HG03571 (cell line): ENCODE measurements around the gene WSB1.
"Not testable (repeated sequence)": the region's sequence is repeated elsewhere in the genome, so short reads cannot be mapped to it uniquely, and the experiment has no call there.

ENCODE experiments used
- ATAC-seq: cut with Tn5 transposase; IDR thresholded peaks from one replicate; pipeline ENCODE4 v1.9.1; 2021; ENCODE audit not compliant: unreplicated experiment

The WSB1 gene

DNA sequence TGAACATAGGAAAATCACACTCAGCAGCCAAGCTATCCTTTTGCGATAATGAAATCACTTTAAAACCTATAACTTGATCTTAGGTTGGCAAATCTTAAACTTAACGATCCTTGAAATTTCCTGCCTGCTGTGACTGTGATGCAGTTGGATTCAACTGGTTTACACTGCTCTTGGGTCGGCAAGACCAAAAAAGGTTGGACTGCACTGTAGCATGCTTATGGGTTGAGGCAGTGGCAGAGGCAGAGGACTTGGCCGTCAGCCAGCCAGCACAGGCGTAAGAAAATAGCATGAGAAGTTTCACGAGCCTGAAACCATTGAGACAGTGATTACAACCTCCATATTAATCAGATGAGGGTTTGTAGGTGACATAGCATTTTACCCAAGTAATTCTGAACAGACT lies 21.4 kb downstream of the WSB1 start:
- no peak for ATAC-seq

DNA sequence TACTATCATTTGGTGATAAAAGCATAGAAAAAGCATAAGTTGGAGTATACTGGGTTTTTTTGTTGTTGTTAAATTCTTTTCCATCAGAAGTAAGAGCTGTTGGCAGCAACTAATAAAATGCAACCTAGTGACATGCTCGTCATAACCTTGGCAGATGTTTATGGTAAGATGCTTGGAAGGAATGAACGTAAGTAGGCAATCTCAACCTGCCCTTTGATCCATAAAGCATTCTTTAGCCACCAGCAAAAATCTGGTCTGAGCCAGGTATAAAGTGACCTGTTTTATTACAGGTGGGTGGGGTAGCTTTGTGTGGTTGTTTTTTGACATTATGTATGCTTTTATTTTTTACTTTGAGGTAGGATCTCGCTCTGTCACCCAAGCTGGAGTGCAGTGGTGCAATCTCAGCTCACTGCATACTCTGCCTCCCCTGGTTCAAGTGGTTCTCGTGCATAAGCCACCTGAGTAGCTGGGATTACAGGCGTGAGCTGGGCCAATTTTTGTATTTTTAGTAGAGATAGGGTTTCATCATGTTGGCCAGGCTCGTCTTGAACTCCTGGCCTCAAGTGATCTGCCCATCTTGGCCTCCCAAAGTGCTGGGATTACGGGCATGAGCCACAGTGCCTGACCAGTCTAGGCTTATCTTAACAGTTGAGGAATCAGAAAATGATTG lies 22.0 kb downstream of the WSB1 start:
- no peak for ATAC-seq

DNA sequence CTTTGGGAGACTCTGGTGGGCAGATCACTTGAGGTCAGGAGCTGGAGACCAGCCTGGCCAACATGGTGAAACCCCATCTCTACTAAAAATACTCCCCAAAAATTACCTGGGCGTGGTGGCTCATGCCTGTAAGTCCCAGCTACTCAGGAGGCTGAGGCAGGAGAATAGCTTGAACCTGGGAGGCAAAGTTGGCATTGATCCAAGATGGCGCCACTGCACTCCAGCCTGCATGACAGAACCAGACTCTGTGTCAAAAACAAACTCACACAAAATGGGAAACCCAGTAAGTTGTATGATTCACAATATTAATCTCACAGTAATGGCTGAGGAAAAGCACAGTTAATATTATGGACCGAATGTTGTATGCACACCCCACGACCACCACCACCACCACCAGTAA lies 24.3 kb downstream of the WSB1 start:
- ATAC-seq = no peak

DNA sequence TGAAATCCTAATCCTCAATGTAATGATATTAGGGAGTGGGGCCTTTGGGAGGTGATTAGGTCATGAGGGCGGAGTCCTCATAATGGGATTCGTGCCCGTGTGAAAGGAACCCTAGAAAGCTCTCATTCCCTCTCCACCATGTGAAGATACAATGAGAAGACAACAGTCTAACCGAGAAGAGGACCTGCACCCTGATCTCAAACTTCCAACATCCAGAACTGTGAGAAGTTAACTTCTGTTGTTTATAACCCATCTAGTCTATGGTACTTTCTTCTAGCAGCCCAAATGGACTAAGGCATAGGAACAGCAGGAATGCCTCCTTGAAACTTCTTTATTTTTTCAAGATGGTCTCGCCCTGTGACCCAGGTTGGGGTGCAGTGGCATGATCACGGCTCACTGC lies 24.7 kb downstream of the WSB1 start:
- ATAC-seq = no peak

DNA sequence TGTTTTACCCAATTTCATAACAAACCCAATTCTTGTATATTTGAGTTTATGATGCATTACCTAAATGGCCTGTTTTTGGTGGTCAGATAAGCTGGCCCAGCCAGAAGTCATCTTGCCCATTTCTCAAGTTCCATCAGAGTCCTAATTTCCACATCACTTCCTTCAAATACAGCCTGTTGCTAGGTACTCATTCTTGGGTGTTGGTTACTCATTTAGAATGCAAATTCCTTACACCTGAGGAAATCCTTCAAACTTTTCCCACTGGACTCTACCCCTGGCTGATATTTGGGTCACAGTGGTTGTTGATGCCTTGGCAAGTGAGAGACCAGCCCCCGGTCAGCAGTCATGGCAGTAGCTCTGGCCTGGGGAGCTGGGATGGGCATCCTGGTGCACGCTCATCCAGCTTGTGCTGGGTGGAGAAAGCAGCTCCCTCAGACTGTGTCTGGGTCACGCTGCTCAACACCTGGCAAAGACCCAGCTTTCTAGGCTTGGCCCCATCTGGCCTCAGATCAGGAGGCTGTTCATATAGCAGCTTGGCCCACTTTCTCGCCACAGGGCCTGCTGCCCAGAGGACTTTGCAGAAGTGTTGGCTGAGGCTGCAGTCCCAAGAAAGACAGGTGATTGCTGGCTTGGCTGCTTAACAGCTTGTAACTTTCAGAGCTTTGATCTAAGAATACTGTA lies 25.8 kb downstream of the WSB1 start:
- ATAC-seq = no peak

DNA sequence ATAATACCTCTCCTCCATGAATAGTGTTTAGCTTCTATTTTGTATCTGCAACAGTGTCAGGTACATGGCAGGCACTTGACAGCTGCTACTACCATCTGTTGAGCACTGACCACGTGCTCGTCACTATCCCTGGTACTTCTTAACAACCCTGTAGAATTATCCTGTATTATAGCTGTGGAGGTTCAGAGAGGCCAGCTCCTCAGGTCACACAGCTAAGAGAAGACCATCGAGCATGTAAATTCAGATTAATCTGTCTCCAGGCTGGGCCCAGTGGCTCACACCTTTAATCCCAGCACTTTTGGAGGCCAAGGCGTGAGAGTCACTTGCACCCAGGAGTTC lies 26.3 kb downstream of the WSB1 start:
- ATAC-seq = no peak

DNA sequence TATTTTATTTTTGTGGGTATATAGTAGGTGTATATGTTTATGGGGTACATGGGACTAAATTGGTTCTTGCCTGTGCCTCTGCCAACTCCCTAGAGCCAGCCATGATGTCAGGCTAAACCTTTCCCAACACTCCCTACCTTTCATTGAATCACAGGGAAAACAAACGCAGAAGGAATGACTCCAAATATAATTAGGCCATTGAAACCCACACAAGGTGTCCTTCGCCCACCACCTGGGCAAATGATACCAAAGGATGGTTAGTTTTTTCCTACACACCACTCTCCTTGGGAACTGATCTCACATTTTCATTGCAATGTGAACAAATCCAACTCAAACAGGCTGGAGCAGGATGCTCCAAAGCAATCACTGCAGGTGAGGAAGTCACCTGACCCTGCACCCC lies 27.5 kb downstream of the WSB1 start:
- no peak for ATAC-seq

DNA sequence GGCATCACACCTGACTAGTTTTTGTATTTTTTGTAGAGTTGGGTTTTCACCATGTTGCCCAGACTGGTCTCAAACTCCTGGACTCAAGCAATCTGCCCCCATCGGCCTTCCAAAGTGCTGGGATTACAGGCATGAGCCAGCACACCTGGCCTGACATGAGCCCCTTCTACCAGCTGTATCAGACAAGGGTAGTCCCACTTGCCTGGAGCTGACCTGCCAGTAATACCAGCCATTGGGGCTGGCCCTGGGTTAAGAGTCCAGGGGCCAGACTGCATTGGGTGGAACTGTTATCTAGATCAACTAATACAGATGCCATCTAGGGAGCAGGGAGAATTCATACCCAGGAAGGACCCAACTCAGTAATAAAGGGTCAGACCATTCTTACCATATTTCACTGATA lies 28.1 kb downstream of the WSB1 start:
- no peak for ATAC-seq

DNA sequence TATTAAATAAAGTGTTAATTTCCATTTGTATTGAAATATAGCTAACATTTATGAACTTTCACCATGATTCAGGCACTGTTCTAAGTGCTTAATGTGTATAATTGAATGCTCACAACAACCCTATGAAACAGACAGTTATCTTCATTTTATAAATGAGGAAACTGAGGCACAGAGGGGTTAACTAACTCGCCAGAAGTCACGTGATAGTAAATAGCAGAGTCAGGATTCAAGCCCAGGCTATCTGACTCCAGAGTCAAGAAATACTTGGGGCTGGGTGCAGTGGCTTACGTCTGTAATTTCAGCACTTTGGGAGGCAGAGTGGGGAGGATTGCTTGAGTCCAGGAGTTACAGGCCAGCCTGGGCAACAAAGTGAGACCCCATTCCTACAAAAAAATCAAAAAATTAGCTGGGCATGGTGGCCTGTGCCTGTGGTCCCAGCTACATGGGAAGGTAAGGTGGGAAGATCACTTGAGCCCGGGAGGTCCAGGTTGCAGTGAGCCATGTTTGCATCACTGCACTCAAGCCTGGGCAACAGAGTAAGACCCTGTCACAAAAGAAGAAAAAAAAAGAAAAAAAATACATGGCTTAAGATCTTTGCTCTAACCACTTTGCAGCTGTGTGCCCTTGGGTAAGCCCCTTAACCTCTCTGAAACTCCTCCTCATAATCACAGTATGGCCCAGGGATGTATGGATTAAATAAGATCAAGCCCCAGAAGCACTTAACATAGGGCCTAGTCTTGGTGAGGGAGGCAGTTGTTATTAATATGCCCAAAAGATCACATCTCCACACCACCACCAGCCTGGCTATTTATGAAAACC lies 29.0 kb downstream of the WSB1 start:
- ATAC-seq = no peak

DNA sequence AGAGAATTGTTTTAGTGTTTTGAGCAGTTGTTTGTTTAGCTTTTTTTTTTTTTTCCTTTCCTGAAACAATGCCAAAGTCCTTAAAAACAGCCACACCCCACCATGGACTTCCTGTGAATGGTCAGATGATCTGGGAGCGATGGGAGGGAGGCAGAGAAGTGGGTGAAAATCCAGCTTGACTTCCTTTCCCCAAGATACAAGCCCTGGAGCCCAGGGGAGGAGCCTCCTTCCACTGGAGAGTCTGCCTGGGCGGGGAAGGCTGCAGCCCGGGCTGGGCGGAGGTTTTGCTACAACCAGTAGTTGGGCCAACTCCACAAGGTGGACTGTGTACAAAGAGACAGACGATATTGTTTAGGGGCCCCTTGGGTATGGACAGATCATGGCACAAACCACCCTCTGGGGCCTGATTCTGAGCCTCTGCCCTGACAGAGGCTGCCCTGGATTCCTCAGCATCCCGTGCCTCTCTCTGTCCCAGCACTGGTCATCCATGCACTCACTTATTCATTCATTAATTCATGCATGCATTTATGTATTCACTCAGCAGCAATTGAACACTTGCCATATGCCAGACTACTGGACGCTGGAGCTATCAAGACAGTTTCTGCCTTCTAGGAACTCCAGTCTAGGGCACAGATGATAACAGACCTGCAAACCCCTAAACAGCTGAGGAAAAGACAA lies 29.8 kb downstream of the WSB1 start:
- no peak for ATAC-seq

DNA sequence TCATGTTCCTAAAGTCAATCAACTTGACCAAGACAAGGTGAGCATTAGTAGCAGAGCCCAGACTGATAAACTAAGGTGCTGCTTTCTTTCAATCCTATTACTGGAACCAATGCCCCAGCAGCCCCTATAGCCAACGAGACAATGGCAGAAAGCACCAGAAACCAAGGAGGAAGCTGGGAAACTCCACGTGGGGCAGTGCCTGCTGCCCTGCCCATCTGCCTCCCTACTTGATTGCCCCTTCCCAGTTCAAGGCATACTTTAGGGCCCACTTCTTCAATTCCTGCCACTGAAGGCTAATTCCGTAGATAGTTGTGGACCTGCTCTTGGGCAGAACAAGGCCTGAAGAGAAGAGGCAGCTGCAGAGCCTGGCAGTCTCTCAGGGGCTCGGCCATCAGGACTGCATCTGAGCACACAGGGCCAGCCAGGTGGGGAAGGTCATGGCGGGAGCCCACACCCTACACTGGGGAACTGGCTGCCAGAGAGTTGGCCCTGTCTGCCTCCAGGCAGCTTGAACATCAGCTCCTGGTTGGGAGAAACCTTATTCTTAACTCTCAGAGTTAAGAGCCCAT lies 30.9 kb downstream of the WSB1 start:
- no peak for ATAC-seq

DNA sequence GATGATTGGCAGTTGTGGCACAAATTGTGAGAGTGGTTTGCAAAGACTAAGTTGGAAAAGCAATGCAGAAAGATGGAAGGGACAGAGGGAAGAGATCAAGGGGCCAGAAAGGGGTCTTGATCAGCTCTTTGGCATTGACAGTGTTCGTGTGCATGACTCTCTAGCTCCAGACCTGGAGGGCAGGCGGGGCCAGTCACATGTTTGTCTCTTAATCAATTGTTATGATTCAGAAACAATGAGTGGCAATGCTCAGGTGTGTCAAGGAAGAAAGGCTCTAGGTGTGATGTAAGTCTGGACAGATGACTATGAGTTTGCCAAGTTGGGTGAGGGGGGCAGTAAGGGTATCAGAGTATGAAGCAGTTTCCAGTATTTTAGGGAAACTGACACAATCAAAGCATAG lies 32.1 kb downstream of the WSB1 start:
- no peak for ATAC-seq

DNA sequence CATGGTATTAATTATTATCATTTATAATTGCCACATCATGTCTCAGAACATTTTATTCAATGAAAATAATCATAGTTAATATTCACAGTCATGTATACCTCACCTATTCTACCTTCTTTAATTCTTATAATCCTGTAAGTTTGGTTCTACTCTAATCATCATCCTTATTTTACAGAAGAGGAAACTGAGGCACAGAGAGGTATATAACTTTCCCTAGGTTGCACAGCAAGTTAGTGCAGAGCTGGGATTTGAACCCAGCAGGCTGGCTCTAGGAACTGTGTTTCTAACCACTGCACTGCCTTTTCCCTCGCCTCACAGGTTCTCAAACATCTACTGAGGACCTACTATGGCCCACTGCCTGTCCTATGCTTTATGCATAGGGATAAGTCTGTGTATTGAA lies 32.7 kb downstream of the WSB1 start:
- no peak for ATAC-seq

DNA sequence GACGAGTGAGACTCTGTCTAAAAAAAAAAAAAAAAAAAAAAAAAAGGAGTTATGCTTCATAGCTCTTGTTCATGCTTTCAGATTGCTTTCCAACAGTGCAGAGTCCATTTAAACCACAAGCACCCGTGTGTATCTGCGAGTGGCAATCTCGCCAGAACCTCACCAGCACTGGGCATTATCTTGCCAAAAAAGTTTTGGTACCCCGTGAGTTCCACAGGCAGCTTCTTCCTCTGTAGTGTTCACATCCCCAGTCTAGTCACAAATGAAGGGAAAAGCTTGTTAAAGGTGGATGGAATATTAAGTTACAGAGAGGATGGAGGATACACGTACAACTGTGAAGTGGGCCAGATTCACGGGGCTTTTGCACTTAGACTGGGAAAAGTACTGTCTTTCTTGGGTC lies 33.5 kb downstream of the WSB1 start:
- no peak for ATAC-seq

DNA sequence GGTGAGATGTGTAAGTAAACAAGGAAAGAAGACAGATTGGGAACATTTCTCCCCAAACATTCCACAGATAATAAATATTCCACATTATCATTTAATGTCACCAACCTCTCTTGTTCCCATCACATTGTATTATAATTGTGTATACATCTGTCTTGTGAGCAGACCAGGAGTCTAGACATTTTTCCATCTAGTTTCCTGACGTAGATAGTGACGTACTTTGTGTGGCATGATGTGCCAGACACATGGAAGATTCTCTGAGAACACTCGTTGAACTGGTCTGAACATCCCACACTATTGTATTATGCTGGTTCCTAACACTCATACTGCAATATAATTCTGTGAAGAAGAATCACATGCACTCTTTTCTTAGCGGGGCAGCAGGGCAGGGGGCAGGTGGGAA lies 34.0 kb downstream of the WSB1 start:
- ATAC-seq = no peak

DNA sequence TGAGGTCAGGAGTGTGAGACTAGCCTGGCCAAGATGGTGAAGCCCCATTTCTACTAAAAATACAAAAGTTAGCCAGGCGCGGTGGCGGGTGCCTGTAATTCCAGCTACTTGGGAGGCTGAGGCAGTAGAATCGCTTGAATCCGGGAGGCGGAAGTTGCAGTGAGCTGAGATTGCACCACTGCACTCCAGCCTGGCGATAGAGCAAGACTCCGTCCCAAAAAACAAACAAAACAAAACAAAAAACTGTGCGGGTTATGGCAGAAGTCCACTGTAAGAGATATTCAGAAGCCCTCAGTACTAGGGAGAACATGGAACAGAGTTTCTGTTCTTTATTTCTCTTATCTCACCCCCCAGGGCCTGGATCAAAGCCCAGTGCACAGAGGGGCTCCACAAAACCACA lies 34.8 kb downstream of the WSB1 start:
- not testable (repeated sequence) for ATAC-seq

DNA sequence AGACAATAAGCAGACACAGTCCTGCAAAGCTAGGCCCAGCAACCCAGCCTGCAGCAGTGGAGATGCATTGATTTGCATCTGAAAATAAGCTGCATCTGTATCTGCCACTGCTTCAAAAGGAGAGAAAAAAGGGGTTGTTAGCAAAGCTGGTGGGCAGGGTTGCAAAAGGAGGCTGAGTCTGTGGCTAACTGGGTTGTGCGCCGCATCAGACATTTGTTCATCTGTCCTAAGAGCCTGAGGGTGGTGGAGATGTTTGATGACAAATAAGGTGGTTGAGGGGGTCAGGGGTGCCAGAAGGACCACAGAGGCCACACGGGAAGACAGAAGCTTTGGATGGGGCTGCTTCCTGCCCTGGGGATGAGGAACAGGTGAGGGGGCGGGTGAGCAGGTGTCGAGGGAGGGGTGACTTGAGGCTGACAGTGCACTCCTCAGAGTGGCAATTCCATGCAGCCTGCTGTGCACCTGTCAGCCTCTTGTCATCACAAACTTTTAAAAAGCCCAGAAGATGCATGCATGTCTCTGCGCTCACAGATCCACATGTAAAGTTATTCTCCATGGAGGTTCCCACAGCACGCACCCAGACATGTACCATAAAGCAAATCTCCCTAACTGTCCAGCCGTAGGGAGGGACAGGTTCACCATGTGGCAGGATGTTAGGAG lies 35.4 kb downstream of the WSB1 start:
- no peak for ATAC-seq

DNA sequence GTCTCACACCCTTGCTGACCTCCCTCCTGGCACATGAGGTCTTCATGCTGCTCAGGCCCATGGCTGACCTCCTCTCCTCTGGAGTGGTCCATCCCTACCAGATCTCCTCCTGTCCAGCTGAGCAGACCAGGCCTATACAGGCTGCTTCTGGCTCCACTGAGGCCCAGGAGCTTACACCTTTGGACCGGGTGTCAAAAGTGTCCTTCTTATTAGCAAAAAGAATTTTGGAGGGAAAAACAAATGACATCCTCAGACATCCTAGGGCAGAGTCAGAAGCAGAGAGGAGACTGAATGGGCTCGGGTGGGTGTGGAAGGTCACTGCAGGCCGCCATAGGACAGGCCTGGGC lies 38.1 kb downstream of the WSB1 start:
- no peak for ATAC-seq

DNA sequence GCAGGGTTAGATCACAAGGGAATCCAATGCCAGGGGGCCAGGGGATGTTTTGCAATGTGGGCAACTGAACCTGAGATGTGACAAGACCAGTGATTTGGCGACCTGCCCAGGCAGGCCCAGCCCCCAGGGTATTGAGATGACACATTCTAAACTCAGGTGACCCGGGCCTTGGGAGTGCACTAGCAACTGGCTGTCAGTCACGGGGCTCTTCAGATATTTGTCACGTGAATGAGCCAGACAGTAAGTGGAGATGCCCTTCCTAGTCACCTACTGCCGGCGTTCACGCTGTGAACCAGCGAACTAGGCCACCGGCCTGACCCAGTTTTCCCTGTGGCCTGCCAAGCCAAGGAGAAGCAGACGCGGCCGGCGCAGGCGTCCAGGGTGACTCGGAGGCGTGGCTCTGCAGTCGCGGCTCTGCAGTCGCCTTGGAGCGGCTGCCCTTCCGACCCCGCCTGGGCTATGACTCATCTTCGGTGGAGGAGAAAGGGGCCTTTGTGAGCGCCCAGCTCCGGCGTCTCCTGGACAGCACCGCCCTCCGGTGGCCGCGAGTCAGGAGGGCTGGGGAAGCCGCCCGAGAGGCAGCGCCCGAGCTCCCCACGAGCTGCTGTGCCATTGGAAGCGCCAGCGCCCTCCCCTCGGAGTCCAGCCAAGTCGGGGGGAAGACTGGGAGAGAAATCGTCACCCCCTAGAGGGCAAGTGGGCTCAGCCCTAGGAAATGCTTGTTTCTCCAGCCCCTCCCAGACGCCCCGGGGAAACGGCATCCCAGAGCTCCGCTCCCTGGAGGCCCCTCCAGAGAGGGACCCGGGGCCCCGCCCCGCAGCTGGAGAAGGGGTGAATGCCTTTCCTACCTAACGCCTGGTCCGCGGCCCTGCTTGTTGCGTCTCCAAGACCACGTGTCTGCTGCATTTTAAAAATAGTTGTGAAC lies 38.8 kb downstream of the WSB1 start:
- ATAC-seq = peak; percentile 93

DNA sequence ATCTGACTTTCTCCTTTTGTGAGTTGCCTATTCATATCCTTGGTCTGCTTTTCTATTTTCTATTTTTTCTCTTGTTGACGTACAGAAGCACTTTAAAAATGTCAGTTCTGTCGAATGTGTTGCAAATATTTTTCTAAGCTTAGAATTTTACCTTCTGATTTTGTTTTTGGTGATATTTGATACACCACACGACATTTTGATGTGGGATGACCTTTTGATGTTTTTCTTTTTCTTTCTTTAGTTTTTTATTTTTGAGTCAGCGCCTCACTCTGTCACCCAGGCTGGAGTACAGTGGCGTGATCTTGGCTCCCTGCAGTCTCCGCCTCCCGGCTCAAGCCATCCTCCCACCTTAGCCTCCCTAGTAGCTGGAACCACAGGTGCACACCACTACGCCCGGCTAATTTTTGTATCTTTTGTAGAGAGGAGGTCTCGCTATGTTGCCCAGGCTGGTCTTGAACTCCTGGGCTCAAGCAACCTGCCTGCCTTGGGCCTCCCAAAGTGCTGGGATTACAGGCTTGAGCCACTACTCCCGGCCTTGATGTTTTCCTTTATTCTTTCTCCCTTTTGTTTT lies 39.6 kb downstream of the WSB1 start:
- ATAC-seq = no peak
